ENCODE results near the gene ZCCHC8.

DNA sequence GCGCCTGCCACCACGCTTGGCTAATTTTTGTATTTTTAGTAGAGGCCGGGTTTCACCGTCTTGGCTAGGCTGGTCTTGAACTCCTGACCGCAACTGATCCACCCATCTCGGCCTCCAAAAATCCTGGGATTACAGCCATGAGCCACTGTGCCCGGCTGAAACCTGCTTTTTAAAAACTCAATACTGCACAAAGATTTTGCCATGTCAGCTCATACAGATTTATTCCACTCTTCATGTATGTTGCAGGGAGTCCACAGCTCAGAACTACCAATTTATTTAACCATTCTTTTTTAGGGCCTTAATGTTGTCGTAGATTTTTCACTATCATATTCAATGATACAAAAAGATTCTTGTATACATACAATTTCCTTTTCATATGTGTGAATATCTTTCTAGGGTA lies 20.0 kb downstream of the ZCCHC8 start:
- no peak for TF ChIP-seq POLR2A (IDR thresholded peaks at IDR 0.05)
- TF ChIP-seq, protein P1, sequence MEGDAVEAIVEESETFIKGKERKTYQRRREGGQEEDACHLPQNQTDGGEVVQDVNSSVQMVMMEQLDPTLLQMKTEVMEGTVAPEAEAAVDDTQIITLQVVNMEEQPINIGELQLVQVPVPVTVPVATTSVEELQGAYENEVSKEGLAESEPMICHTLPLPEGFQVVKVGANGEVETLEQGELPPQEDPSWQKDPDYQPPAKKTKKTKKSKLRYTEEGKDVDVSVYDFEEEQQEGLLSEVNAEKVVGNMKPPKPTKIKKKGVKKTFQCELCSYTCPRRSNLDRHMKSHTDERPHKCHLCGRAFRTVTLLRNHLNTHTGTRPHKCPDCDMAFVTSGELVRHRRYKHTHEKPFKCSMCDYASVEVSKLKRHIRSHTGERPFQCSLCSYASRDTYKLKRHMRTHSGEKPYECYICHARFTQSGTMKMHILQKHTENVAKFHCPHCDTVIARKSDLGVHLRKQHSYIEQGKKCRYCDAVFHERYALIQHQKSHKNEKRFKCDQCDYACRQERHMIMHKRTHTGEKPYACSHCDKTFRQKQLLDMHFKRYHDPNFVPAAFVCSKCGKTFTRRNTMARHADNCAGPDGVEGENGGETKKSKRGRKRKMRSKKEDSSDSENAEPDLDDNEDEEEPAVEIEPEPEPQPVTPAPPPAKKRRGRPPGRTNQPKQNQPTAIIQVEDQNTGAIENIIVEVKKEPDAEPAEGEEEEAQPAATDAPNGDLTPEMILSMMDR (IDR thresholded peaks at IDR 0.05), result no peak
